Adipose tissue (tissue), 3 donors: Measurements from ENCODE around the gene PPP2R2C. TPM values are rescaled to one million over a fixed set of nuclear protein-coding genes. Genes with fewer than 3 reads are reported as not detected.

Experiments used
- H3K27ac ChIP-seq: one replicate; pipeline ENCODE4 v1.5.1; 2013; ENCODE audit warnings: low read depth, low read length
- WGBS, 3 donors: extraction: QIAGEN DNeasy Blood & Tissue Kit; methylation state at CpG; one replicate each; pipeline ENCODE4 v1.1.7; 2013; 5-methylcytosine and 5-hydroxymethylcytosine counted together
- polyA plus RNA-seq, 3 donors: library from polyadenylated mRNA; stranded (reverse); fragments of 200-250 nt; gene quantifications; one replicate each; pipeline ENCODE4 v1.2.3, GENCODE V29; 2013
- donor health status: healthy with polysubstance abuse.
- donor health status: Bipolar disorder and iron deficiency.
- donor health status: healthy.

Gene PPP2R2C
- polyA plus RNA-seq, 3 donors: 0.09 to 0.34 (median 0.32) TPM

DNA sequence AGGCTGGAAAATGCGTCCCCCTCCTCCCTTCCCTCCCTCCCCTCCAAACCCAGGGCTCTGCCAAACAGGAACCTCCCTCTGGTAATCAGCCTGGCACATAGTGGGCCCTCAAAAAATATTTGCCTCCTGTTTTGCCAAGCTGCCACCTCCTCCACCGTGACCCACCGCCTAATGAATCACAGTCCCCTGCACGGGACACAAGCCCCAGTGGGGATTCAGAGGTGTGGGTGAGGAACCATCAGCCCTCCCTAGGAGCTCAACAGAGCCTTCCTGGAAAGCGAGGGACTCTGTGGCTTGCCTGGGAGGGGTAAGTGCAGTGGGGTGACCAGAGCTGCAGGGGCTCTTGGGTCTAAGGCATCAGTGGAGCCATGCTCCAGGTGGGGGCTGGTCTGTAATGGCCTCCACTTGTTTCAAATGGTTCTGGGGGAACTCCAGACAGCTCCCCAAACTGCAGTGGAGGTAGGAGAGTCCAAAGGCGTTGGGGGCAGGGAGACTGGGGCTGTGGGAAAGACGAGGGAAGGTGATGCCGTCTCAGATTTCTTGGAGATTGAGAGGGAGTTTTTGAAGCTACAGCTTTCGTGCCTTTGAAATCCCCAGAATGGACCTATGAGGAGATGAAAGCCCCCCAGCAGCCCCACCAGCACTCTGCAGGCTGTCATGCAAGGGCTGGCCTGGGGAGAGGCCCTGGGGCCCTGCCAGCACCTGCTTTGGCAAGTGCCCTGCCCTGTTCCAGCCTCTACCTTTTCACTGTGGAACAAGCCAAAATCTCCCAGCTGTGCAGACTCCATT, 1.0 kb upstream of the PPP2R2C start:
- WGBS, 3 donors: 28 to 42% (median 31%) methylated on average over 9 of the region's 9 CpGs
- no peak overlapping the region for H3K27ac ChIP-seq

DNA sequence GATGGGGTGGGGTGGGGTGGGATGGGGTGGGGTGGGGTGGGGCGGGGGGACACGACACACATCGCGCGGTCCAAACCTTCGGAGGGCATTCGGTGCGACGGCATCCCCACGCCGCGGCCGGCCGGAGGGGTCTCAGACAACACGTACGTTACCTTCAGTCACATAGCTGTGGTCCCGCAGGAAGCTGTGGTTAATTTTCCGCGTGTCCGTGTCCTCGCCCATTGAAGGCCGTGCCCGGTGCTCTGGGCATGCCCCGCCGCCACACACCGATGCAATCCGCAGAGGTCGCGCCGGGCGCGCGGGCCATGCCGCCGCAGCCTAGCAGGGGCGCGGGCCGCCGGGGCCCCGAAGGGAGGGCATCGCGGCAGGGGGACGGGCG, 417 bp downstream of the PPP2R2C start:
- no peak overlapping the region for H3K27ac ChIP-seq
- 1 to 4% (median 3%) methylated on average over 38 to 44 of the region's 44 CpGs for WGBS, 3 donors

DNA sequence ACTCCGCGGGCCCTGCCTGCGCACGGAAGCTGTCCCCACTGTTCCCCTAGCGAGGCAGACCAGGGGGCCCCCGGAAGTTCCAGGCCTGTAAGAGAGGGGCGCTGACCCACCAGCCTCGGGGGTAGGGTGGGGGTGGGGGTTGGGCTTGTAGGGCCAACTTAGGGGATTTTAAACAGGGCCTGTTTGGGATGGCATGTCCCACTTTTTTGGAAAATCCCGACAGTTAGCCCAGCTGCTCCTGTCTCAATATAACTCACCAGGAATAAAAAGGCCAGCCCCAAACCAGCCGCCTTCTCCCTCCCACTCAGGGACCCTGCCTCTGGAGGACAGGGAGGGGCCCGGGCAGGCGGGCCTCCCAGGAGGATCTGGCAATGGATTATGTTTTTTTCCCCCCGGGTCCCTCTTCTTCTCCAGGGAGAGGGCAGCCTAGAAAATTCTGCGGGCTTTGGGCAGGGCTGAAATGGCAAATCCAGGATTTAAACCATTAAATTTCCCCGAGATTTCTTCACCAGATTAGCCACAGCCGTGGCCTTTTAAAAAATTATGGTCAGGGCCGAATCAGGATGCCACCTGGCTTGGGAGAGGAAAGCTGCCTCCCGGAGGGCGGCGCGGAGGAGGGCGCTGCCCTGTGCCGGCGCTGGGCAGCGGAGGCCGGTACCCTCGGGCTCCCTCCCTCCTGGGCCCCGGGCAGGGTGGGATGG, 957 bp downstream of the PPP2R2C start:
- H3K27ac ChIP-seq: no peak overlapping the region
- WGBS, 3 donors: 1 to 5% (median 3%) methylated on average over 28 of the region's 28 CpGs

DNA sequence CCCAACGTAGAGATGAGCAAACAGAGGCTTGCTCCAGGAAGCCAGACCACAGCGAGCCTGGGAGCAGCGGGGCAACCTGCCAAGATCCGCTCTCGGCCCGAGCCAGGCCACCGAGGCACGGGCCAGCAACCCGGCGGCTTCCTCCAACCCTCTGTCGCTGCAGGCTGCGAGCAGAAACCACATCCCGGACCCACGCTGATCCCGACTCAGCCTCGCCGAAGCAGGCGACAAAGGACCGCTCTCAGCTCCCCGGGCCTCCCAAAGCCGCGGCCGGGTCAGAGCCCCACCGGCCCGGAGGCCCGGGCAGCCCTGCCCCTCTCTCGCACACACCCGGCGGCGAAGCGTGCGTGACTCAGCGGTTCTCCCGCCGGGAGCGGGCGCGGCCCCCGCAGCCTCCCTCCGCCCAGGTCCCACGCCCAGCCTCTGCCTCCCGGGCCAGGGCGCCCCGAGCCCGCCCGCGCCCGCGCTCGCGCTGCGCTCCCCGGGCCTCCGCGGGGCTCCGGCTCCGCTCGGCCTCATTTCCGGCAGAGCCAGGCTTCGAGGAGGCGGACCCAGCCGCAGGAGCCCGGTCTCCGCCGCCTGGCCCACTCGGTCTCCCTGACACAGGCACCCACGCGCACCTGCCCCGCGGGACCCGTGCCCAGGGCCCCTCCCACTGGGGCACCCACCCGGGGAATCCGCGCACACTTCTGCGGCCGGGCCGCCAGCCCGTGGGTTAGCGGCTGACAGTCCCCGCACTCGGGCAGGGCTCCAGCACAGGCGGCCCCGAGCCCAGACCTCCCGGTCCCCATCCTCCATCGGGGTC, 1.7 kb downstream of the PPP2R2C start:
- 0 to 1% (median 1%) methylated on average over 71 to 81 of the region's 85 CpGs for WGBS, 3 donors
- no peak overlapping the region for H3K27ac ChIP-seq

DNA sequence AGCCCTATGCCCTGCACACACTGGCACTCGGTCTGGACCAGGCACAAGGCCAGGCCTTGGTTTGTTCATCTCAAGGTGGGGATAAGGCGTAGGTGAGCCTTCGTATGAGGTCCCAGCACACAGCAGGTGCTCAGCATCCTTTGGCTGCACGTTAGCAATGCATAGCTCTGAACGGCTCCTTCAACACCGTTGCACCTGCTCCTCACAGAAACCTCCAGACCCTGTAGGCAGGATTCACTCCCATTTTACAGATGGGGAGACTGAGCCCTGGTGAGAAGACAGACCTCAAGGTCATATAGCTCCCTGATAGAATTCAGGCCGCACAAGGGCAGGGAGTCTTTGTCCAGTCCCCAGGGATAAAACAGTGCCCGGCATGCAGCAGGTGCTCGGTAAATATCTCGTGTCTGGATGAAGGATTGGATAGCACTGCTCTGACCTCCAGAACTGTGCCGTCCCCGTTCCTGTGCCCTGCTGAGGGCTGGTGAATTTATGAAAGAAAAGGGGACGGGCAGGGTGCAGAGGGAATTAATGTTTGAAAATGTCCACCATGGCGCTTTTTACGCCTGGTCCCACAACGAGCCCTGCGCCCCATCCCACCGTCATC, 2.4 kb downstream of the PPP2R2C start:
- WGBS, 3 donors: 31 to 50% (median 43%) methylated on average over 18 of the region's 18 CpGs
- H3K27ac ChIP-seq: no peak overlapping the region

DNA sequence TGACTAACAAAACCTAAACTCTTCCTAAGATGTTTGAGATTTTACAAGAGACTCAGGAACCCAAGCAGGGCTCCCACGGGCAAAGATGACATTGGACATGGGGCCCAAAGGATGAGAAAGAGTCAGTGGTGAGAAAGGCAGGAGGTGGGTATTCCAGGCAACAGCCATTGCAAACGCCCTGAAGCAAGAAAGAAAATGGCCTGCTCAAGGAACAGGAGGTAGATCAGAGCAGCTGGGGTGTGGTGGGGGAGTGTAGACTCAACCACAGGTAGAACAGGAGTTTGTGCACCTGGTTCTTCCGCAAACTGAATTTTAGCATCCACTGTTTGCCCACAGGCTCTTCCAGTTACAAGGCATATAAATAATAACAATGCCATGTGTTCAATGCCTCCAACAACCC, 3.3 kb downstream of the PPP2R2C start:
- WGBS, 3 donors: 20 to 61% (median 54%) methylated on average over 3 of the region's 3 CpGs
- H3K27ac ChIP-seq: no peak overlapping the region

DNA sequence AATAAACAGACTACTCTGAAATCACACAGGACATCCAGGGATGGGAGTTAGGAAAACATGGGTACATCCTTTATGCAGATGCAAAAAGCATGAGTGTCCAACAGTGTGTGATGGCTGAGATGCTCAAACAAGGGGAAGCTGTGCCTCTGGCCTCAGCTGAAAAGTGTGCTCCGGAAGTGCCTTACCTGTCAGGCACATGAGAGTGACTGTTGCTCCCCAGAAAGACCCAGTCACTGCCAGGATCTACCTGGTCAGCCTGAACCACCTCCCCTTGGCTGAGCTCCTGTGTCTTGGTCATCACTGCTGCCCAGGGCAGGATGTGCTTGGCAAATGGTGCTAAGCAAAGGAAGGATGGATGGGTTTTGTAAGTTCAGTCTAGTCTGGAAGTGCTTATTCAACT, 4.0 kb downstream of the PPP2R2C start:
- 78 to 84% (median 80%) methylated on average over 1 of the region's 1 CpG for WGBS, 3 donors
- H3K27ac ChIP-seq: no peak overlapping the region

DNA sequence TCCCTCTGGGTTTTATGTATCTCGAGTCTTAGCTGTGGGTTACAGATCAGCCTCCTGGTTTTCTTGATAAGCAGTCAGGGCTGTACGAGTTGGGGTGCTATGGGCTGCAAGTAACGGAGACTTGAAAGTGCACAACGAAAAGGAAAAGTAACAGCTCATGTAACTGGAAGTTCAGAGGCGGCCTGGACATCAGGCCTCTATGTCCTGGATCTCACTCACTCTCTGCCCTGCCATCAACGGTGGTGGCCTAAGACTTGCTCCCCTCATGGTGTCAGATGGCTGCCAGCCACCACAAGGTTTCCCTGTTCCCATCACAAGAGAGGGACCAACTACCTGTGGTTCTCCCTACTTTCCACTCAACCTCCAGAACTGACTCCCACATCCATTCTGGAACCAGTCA, 4.8 kb downstream of the PPP2R2C start:
- 64 to 82% (median 74%) methylated on average over 6 of the region's 6 CpGs for WGBS, 3 donors
- H3K27ac ChIP-seq: no peak overlapping the region

DNA sequence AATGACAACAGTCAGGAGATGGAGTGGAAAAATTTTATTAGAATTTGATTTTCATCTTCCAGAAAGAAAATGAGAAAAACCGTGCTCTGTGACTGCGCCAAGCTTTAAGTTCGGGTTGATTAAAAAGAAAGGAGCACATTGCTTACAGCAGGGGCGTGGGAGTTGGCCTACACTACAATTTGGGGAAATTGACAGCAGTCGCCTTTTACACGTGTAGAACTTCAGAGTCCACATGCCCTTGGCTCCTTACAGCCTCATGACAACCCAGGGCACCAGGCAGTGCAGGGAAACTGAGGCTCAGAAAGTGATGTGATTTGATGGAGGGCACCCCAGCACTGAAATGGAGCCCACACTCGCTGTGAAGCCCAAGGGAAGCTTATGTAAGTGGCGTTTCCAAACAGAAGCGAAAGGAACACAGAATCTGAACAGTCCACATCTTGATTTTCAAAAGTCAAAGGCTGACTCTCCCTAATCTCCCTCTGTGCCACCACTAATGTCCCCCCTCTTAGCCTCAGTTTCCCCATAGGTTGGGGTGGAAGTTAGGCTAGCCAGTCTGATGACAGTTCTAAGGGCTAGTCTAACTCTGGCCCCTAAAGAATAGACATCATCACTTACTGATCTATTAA, 5.5 kb downstream of the PPP2R2C start:
- H3K27ac ChIP-seq: no peak overlapping the region
- WGBS, 3 donors: 54 to 83% (median 74%) methylated on average over 9 of the region's 9 CpGs

DNA sequence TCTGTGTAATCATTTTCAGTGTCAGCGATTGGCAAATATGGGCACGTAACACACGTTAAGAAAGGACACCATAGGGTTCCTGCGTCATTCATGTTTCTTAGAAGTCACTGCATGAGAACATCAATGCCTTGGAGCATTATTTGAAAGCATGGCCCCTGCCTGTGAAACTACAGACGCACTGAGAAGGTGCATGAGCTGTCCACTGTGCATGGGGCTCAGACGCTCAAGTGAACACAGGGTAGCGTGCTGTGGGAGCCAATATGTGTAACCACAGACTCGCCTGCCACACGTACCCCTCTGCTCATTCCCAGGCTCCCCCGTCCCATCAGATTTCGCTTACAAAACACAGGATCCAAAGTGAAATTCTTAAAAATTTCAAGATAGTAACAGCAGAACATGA, 6.5 kb downstream of the PPP2R2C start:
- 65 to 89% (median 84%) methylated on average over 11 of the region's 11 CpGs for WGBS, 3 donors
- H3K27ac ChIP-seq: no peak overlapping the region

DNA sequence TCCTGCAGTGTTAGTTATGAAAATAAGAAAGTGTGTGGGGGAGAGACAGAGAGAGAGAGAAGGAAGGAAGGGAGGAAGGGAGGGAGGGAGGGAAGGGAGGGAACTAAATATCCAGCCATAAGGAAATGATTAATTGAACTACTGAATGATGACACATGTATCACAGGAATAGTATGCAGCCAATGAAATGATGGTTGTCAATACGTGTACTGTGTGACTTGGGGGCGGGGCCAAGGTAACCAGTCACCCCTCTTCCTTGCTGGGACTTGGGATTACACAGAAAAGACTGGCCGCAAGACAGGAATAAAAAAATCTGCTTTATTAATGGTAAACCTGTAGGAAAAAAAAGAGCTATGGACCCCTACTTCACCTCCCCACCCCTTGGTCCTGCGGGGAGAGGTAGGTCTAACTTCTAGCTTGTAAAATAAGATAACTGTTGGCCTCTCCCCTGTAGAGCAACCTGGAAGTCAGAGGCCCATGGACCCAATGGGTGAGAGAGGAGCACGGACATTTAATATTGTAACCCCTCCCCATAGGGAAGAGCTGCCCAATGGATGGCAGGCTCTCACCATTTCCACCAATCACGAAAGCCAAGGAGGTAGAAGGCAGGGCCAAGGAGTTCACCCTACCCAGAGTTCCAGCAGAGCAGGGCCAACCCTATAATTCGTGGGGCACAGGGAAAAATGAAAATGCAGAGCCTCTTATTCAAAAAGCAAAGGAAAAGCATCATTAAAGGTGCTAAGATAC, 7.4 kb downstream of the PPP2R2C start:
- WGBS, 3 donors: 63 to 75% (median 74%) methylated on average over 7 of the region's 7 CpGs
- H3K27ac ChIP-seq: no peak overlapping the region

DNA sequence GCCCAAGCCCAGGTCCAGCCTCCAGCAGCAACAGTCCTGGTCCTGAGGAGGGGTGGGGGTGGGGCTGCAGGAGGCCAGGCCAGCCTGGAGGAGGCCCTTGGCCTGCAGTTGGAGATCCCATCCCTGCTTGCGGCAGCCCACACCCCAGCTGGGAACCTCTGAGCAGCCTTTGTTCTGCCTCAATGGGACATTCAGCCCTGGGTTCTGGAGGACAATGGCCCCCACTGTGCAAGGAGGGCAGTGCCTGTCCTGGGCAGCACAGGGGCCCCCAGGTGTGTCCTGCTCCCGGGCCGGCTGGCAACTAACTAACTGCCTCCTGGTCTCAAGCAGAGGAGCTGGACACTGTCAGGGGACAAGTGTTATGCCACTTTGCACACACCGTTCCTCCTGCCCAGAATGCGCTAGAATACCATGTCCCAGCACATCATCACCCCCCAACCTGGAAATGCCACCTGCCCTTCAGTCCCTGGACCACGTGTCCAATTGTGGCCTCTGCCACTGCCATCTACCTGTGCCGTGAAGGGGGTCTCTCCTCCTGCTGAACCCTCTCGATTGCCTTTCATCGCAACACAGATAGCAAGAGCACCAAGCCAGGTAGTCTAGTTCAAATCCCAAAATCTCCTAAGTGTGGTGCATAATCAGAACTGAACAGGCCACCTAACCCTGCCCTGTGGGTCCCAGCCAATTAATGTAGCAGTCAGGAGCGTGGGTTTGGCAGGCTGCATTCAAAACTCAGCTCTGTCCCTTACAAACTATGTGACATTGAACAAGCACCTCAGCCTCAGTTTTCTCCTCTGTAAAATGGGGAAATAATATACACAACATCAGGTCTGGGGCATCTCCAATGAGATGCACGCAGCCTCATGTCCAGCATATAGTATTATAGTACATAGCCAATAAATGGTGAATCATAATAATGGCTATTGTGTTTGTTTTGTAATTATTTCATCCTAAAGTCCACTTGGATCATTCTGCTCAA, 8.8 kb downstream of the PPP2R2C start:
- no peak overlapping the region for H3K27ac ChIP-seq
- WGBS, 3 donors: 62 to 77% (median 68%) methylated on average over 11 of the region's 11 CpGs

DNA sequence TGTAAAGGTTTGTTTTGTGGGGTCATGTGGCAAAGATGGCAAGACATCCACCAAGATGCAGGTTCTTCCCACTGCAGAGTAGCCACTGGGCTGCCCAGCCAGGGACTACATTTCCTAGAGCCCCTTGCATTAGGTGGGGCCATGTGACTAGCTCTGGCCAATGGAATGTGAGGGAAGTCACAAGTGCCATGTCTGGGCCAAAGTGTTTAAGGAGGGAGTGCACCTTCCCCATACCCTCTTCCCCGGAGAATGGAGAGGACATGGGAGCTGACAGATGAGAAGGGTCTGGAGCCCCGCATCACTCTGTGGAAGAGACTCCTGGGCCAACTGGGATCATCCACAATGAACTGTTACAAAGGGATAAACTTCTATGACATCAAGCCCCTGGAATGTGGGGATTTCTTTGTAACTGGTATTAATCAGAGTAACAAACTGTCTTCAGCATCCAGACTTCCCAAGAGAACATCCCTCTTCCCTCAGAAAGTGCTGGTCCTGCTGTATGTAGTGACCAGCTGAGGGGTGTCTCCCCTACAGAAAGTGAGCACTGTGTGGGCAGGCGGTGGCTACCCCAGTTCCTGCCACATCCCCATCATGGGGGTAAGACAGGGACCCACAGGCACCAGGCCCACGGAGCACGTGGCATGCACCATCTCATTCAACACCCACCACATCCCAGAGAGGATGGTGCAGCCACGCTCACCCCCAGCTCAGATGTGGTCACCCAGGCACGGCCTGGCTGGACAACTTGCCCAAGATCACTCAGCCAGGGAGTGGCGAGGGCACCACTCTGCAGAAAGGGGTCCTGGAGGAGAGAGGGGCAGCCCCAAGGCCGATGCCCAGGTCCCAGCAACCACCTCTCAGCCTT, 10.9 kb downstream of the PPP2R2C start:
- WGBS, 3 donors: 75 to 86% (median 83%) methylated on average over 9 of the region's 9 CpGs
- H3K27ac ChIP-seq: no peak overlapping the region

DNA sequence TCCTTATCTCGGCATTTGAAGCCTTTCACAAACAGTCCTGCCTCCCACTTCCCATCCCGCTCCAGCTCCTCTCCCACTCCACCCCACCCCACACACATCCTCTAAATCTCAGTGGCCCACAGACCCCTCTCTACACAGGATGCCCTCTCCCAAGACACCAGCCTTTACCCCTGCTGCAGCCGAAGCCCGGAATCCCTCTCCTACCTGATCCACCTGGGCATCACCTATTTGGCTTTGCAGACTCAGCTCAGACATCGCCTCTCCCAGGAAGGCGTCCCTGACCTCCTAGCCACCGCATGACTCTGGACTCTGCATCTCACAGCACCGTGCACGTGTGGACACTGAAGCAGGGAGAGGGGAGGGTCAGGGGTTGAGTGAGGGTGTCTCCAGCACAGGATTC, 11.5 kb downstream of the PPP2R2C start:
- WGBS, 3 donors: 44 to 74% (median 71%) methylated on average over 9 of the region's 9 CpGs
- no peak overlapping the region for H3K27ac ChIP-seq

DNA sequence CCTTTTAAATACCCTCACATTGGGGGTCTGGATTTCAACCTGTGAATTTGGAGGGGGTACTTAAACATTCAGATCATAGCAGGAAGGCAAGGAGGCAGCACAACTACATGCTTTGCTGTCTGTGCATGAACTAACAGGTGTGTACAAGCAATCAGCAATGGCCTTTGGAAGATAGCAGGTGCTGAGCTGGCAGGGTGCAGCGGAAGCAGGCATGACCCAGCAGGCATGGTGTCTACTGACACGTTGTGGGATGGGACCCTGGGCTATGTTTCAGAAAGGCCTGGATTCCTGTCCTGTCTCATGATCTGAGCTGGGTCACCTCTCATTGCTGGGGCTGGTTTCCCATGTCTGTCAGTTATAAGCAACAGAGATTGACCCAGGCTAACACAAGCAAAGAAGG, 13.9 kb downstream of the PPP2R2C start:
- 68 to 83% (median 80%) methylated on average over 2 of the region's 2 CpGs for WGBS, 3 donors
- H3K27ac ChIP-seq: no peak overlapping the region

DNA sequence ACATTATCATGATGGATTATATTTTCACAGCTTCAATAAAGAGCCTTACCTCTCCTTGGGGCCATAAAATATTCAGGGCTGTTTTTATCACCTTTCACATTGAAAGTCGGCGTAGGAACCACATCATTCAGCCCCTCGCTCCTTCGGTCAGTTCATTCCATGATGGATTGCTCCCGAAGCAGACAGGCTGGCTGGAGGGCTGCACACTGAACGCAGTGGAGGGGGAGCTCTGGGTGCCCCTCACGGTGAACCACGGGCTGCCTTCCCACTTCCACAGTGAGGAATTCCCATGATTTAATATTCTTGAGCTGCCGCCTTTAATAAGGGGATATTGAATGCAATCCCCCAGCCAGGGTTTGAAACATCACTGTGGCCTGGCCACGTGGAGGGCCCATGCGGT, 16.0 kb downstream of the PPP2R2C start:
- WGBS, 3 donors: 53 to 68% (median 60%) methylated on average over 11 of the region's 11 CpGs
- no peak overlapping the region for H3K27ac ChIP-seq
